ENCODE results near the gene GOLGA3.
"Not testable (repeated sequence)": the region's sequence is repeated elsewhere in the genome, so short reads cannot be mapped to it uniquely, and the experiment has no call there.

GOLGA3 gene

DNA sequence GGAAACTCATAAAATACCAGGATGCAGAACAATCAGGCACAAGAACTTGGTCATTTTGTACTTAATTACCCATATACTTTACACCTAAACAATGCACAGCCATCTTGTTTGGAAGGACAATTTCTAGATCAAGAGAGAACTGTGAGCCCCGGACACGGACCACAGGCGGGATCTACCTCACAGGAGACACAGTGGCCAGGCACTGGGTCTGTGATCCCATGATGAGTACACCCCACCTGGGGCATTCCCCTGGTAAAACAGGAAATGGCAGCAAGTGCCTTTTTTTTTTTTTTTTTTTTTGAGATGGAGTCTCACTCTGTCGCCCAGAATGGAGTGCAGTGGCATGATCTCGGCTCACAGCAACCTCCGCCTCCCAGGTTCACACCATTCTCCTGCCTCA is 15.2 kb downstream of the GOLGA3 start:
- no peaks in the 10 kb centered on the region for H3K27me3 Mint-ChIP-seq (ENCODE audit: low read depth)
- no peak overlapping the region for H3K4me3 Mint-ChIP-seq
- peaks cover 2% of the 10 kb centered on the region for H3K4me1 Mint-ChIP-seq (ENCODE audit: low read depth)
- no peaks in the 10 kb centered on the region for H3K9me3 Mint-ChIP-seq
- H3K27ac Mint-ChIP-seq, result peak overlapping the region; percentile 10
- H3K36me3 Mint-ChIP-seq (ENCODE audit: low read depth), result peaks cover 39% of the 10 kb centered on the region
- DNase-seq (ENCODE audit: low spot score), result no peak

DNA sequence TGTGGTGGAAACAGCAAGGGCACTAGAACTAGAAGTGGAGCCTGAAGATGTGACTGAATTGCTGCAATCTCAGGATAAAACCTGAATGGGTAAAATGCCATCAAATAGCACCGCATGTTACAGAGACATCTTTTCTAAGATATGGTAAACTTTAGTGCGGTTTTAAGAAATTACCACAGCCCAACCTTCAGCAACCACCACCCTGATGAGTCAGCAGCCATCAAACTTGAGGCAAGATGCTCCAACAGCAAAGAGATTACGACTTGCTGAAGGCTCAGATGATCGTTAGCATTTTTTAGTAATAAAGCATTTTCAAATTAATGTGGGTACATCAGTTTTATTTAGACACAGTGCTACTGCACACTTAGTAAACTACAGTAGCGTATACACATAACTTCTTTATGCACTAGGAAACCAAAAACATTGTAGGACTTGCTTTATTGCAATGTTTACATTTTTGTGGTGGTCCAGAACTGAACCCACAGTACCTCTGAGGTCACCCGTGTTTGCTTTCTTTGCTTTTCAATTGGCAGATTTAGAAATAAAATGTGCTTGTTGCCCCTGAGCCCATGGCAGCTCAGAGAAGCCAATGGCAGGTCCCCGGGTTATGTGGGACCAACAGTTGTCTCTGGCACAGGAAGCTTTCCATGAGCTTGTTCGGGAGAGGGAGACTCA is 15.9 kb downstream of the GOLGA3 start:
- Mint-ChIP-seq H3K27me3 (ENCODE audit: low read depth) (no peaks in the 10 kb centered on the region), H3K36me3 (ENCODE audit: low read depth) (peaks cover 41% of the 10 kb centered on the region), H3K4me1 (ENCODE audit: low read depth) (peaks cover 2% of the 10 kb centered on the region), H3K9me3 (no peaks in the 10 kb centered on the region), H3K4me3 (no peak overlapping the region), H3K27ac (peak overlapping the region; percentile 10)
- DNase-seq (ENCODE audit: low spot score), result no peak

DNA sequence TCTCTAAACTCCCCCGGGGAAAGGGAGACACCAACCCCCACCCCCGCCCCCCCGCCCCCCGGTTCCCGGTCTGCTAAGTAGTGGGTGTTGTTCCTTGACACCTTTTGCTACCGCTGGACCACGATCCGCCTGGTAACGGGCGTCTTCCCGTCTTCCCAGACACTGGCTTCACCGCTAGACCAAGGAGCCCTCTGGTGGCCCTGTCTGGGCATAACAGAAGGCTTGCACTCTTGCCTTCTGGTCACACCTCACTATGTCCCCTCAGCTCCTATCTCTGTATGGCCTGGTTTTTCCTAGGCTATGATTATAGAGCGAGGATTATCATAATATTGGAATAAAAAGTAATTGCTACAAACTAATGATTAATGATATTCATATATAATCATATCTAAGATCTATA is 19.3 kb downstream of the GOLGA3 start:
- DNase-seq (ENCODE audit: low spot score); H3K4me3 Mint-ChIP-seq; H3K9me3 Mint-ChIP-seq; H3K27ac Mint-ChIP-seq; H3K27me3 Mint-ChIP-seq (ENCODE audit: low read depth); H3K4me1 Mint-ChIP-seq (ENCODE audit: low read depth): not testable (repeated sequence)
- peaks cover 50% of the 10 kb centered on the region for H3K36me3 Mint-ChIP-seq (ENCODE audit: low read depth)

DNA sequence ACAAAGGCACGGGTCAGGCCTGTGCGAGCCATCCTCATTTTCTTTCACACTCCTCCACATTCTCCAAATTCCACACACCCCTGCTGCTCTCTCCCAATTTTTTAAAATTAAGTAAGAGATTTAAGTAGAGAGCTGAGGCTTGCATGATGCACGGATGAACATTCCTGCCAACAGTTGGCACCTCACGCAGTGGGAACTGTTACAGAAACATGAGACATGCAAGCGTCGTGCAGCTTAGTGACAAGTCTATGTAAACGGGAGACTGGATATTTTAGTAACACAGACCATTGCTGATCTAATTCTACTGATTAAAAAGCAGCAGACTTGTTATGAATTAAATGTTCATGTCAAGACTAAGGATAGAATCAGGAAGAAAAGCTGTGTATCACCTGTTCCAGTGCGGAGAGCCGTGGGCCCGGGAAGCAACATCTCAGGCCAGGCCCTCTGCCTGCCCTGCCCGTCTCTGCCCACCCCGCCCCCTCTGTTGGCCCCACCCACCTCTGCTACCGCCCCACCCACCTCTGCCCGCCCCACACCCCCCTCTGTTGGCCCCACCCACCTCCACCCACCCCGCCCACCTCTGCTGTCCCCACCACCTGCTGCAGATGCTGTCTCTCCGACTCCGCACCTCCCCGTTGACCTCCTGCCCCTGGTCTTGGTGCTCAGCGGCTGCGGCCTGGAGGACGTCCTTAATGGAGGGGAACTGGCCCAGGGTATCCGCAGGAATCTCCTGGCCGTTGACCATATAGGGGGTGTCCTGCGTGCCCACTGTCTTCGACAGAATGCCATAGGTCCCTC is 21.2 kb downstream of the GOLGA3 start:
- Mint-ChIP-seq H3K27ac (no peak overlapping the region), H3K9me3 (no peaks in the 10 kb centered on the region), H3K4me3 (no peak overlapping the region), H3K4me1 (ENCODE audit: low read depth) (peaks cover 8% of the 10 kb centered on the region), H3K36me3 (ENCODE audit: low read depth) (peaks cover 52% of the 10 kb centered on the region), H3K27me3 (ENCODE audit: low read depth) (no peaks in the 10 kb centered on the region)
- no peak for DNase-seq (ENCODE audit: low spot score)

DNA sequence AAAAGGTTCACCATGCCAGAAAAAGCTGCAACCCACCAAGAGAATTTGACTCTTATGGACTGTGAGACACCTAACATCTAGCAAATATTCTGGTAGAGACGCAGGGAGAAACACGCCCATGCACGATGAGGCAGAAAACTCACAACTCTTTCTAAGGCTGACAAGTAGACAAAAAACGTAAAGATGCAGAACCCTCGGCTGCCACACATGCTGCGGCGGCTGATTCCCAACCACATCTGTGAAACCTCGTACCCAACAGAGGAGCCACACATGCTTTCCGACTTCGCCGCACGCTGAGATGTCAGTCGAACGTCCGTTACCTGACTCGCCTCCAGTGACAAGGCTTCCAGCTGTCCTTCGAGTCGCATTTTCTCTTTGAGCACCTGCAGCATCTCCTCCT is 21.8 kb downstream of the GOLGA3 start:
- Mint-ChIP-seq H3K4me1 (ENCODE audit: low read depth) (peaks cover 6% of the 10 kb centered on the region), H3K27ac (no peak overlapping the region), H3K9me3 (no peaks in the 10 kb centered on the region), H3K36me3 (ENCODE audit: low read depth) (peaks cover 47% of the 10 kb centered on the region), H3K27me3 (ENCODE audit: low read depth) (no peaks in the 10 kb centered on the region), H3K4me3 (no peak overlapping the region)
- peak; percentile 8 for DNase-seq (ENCODE audit: low spot score)

- Mint-ChIP-seq H3K4me3 (no peak overlapping the region), H3K36me3 (ENCODE audit: low read depth) (peaks cover 53% of the 10 kb centered on the region), H3K4me1 (ENCODE audit: low read depth) (peaks cover 6% of the 10 kb centered on the region), H3K27ac (no peak overlapping the region), H3K9me3 (no peaks in the 10 kb centered on the region), H3K27me3 (ENCODE audit: low read depth) (no peaks in the 10 kb centered on the region)
- no peak for DNase-seq (ENCODE audit: low spot score)
Observed at GRCh38 chr12:132804426-132804861, 24.2 kb downstream of the GOLGA3 start.

- peaks cover 6% of the 10 kb centered on the region for H3K4me1 Mint-ChIP-seq (ENCODE audit: low read depth)
- DNase-seq (ENCODE audit: low spot score), result no peak
- no peak overlapping the region for H3K27ac Mint-ChIP-seq
- H3K27me3 Mint-ChIP-seq (ENCODE audit: low read depth), result no peaks in the 10 kb centered on the region
- peaks cover 51% of the 10 kb centered on the region for H3K36me3 Mint-ChIP-seq (ENCODE audit: low read depth)
- no peaks in the 10 kb centered on the region for H3K9me3 Mint-ChIP-seq
- H3K4me3 Mint-ChIP-seq, result no peak overlapping the region
Observed at GRCh38 chr12:132803888-132804287, 24.8 kb downstream of the GOLGA3 start.

GRCh38 chr12:132803125-132803524 is 25.5 kb downstream of the GOLGA3 start:
- no peaks in the 10 kb centered on the region for H3K27me3 Mint-ChIP-seq (ENCODE audit: low read depth)
- no peaks in the 10 kb centered on the region for H3K9me3 Mint-ChIP-seq
- peaks cover 48% of the 10 kb centered on the region for H3K36me3 Mint-ChIP-seq (ENCODE audit: low read depth)
- H3K27ac Mint-ChIP-seq, result no peak overlapping the region
- no peak for DNase-seq (ENCODE audit: low spot score)
- no peak overlapping the region for H3K4me3 Mint-ChIP-seq
- peaks cover 6% of the 10 kb centered on the region for H3K4me1 Mint-ChIP-seq (ENCODE audit: low read depth)

- Mint-ChIP-seq H3K36me3 (ENCODE audit: low read depth) (peaks cover 42% of the 10 kb centered on the region), H3K4me3 (no peak overlapping the region), H3K27ac (no peak overlapping the region), H3K4me1 (ENCODE audit: low read depth) (peaks cover 4% of the 10 kb centered on the region), H3K9me3 (no peaks in the 10 kb centered on the region), H3K27me3 (ENCODE audit: low read depth) (no peaks in the 10 kb centered on the region)
- no peak for DNase-seq (ENCODE audit: low spot score)
Observed at GRCh38 chr12:132801741-132802140, 26.9 kb downstream of the GOLGA3 start.

DNA sequence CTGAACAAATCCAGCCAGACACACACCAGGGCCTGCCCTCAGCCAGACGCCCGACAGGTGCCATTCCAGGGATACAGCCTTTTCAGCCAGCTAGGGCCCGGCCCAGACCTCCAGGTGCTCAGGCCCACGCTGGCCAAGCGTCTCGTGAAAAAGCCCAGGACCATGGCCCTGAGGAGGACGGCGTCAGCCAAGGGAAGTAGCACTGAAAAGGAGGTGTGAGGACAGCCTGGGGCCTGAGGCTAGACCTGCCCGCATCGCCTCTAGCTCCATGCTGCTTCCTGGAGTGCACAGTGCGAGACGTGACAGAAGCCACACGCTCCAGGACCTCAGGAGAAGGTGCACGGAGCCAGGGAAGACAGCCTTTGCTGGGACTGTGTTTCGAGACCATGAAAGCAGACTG is 29.8 kb downstream of the GOLGA3 start:
- Mint-ChIP-seq H3K9me3 (no peaks in the 10 kb centered on the region), H3K27ac (no peak overlapping the region), H3K4me1 (ENCODE audit: low read depth) (no peaks in the 10 kb centered on the region), H3K36me3 (ENCODE audit: low read depth) (peaks cover 51% of the 10 kb centered on the region), H3K27me3 (ENCODE audit: low read depth) (no peaks in the 10 kb centered on the region), H3K4me3 (no peak overlapping the region)
- DNase-seq (ENCODE audit: low spot score), result no peak

DNA sequence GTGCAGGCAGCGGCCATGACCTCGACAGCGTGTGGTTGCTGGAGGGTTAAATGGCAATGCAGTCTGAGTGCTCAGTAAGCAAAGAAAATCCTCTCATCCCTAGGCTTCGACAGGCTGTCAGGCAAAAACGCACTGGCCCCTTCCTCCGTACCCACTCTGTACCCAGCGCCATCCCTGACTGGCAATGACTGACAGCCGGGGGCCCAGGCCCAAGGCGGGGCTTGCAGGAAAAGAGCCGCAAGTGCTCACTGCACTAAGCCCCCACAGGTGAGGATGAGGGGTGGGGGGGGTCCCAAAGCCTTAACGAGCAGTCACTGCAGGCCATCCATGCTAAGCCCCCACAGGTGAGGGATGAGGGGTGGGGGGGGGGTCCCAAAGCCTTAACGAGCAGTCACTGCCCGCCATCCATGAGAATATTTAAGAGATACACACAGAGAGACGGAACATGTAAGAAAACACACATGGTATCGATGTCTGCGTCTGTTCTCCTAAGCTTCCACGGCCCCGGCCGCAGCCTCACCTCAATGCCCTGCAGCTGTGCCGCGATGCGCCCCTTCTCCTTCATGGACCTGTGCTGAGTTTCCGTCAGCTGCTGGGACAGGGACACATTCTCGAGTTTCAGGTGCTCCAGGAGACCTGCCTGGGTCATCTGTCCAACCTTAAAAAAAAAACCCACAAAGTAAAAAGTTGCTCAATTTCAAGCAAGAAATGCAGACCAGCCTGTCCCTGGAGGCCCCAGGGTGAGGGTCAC is 30.7 kb downstream of the GOLGA3 start:
- Mint-ChIP-seq H3K4me1 (ENCODE audit: low read depth) (no peaks in the 10 kb centered on the region), H3K4me3 (no peak overlapping the region), H3K27ac (no peak overlapping the region), H3K9me3 (no peaks in the 10 kb centered on the region), H3K27me3 (ENCODE audit: low read depth) (no peaks in the 10 kb centered on the region), H3K36me3 (ENCODE audit: low read depth) (peaks cover 49% of the 10 kb centered on the region)
- DNase-seq (ENCODE audit: low spot score), result no peak

- no peak for DNase-seq (ENCODE audit: low spot score)
- Mint-ChIP-seq H3K9me3 (no peaks in the 10 kb centered on the region), H3K27me3 (ENCODE audit: low read depth) (no peaks in the 10 kb centered on the region), H3K27ac (no peak overlapping the region), H3K36me3 (ENCODE audit: low read depth) (peaks cover 52% of the 10 kb centered on the region), H3K4me3 (no peak overlapping the region), H3K4me1 (ENCODE audit: low read depth) (no peaks in the 10 kb centered on the region)
Observed at GRCh38 chr12:132795847-132796246, 32.8 kb downstream of the GOLGA3 start.

DNA sequence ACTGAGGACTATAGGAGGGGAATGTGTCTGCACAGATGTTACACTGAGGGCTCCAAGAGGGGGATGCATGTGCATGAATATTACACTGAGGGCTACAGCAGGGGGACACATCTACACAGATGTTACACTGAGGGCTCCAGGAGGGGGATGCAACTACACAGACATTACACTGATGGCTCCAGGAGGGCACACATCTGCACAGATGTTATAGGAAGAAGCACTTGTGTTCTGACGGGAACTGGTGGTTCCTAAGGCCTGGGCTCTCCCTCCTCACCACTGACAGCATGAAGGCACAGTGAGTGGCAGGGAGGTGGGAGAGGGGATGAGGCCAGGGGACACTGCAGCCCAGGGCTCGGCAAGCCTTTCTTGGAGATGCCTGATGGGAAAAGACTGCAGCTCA is 36.7 kb downstream of the GOLGA3 start:
- peaks cover 59% of the 10 kb centered on the region for H3K36me3 Mint-ChIP-seq (ENCODE audit: low read depth)
- not testable (repeated sequence) for H3K27ac Mint-ChIP-seq; H3K27me3 Mint-ChIP-seq (ENCODE audit: low read depth); H3K4me3 Mint-ChIP-seq; H3K9me3 Mint-ChIP-seq; DNase-seq (ENCODE audit: low spot score); H3K4me1 Mint-ChIP-seq (ENCODE audit: low read depth)

GRCh38 chr12:132789099-132789471 is 39.6 kb downstream of the GOLGA3 start:
- no peak for DNase-seq (ENCODE audit: low spot score)
- Mint-ChIP-seq H3K27ac (peak overlapping the region; percentile 52), H3K4me1 (ENCODE audit: low read depth) (no peaks in the 10 kb centered on the region), H3K27me3 (ENCODE audit: low read depth) (no peaks in the 10 kb centered on the region), H3K36me3 (ENCODE audit: low read depth) (peaks cover 55% of the 10 kb centered on the region), H3K4me3 (no peak overlapping the region), H3K9me3 (no peaks in the 10 kb centered on the region)
